H1 (cell line): ENCODE measurements around the gene MFAP3. TPM values are rescaled to one million over a fixed set of nuclear protein-coding genes. Genes with fewer than 3 reads are reported as not detected.

Experiments used
- CTCF ChIA-PET: fragments of 300-600 bp; sonication (Branson Sonifier 250); formaldehyde crosslinking; loops from one replicate; lab custom pipeline; 2021; ENCODE audit not compliant: partially characterized antibody; lab: Charles Lee
- POLR2A ChIA-PET: fragments of 300-600 bp; sonication (Branson Sonifier 250); formaldehyde crosslinking; loops from one replicate; lab custom pipeline; 2021; ENCODE audit warnings: inconsistent platforms; ENCODE audit not compliant: partially characterized antibody; lab: Charles Lee
- DNase-seq, 2 experiments: peaks; one replicate each; pipeline versions ENCODE4 v3.0.0 to v3.0.0-alpha.2; 2010 to 2022; ENCODE audit warnings: low spot score in 2 of 2, low read depth in 1 of 2, mixed read lengths in 1 of 2
- FAIRE-seq: peaks from 2 replicates; lab custom pipeline; 2011; peaks lifted over from hg19 to GRCh38; lab: Jason Lieb, UNC
- H2AFZ ChIP-seq: 2 replicates; pipeline ENCODE4 v1.8.1; 2012; ENCODE audit warnings: low read length, inconsistent platforms
- H2AK5ac ChIP-seq: 2 replicates; pipeline ENCODE4 v1.6.1; 2013; ENCODE audit warnings: low read depth, low read length
- H2BK120ac ChIP-seq: replicated peaks from 2 replicates; pipeline ENCODE3; 2013; ENCODE audit warnings: low read depth, low read length, inconsistent platforms
- H2BK12ac ChIP-seq: 2 replicates; pipeline ENCODE4 v1.6.1; 2013; ENCODE audit warnings: low read depth, low read length
- H2BK15ac ChIP-seq: 2 replicates; pipeline ENCODE4 v1.6.1; 2013; ENCODE audit warnings: low read length
- H2BK20ac ChIP-seq: 2 replicates; pipeline ENCODE4 v1.6.1; 2013; ENCODE audit warnings: low read length
- H2BK5ac ChIP-seq: 2 replicates; pipeline ENCODE4 v1.6.1; 2013; ENCODE audit warnings: low read depth, low read length
- H3K14ac ChIP-seq: 2 replicates; pipeline ENCODE4 v1.6.1; 2013; ENCODE audit warnings: inconsistent platforms; ENCODE audit not compliant: insufficient read length
- H3K18ac ChIP-seq: 2 replicates; pipeline ENCODE4 v1.6.1; 2013; ENCODE audit warnings: low read length; ENCODE audit errors: extremely low read depth
- H3K23ac ChIP-seq: 2 replicates; pipeline ENCODE4 v1.6.1; 2013; ENCODE audit warnings: inconsistent platforms; ENCODE audit not compliant: insufficient read length
- H3K23me2 ChIP-seq: 2 replicates; pipeline ENCODE4 v1.6.1; 2013; ENCODE audit warnings: low read depth, low read length
- H3K27ac ChIP-seq: 2 replicates; pipeline ENCODE4 v1.6.1; 2011; ENCODE audit warnings: low read depth, low read length, inconsistent platforms
- H3K27me3 ChIP-seq, 4 experiments: replicated peaks in 1 of 4; 1 replicate in 1 of 4; 2 replicates in 3 of 4; pipeline versions ENCODE4 v1.6.1 to v1.8.1; 2011 to 2013; ENCODE audit warnings: low read length in 3 of 4, mild to moderate bottlenecking in 3 of 4, inconsistent platforms in 2 of 4, mixed read lengths in 2 of 4, moderate library complexity in 1 of 4; ENCODE audit not compliant: control insufficient read depth in 3 of 4, insufficient read depth in 3 of 4; ENCODE audit errors: extremely low read depth in 1 of 4
- H3K36me3 ChIP-seq, 4 experiments: 2 replicates each; pipeline versions ENCODE4 v1.6.1 to v1.8.1; 2011 to 2013; ENCODE audit warnings: mild to moderate bottlenecking in 4 of 4, low read length in 3 of 4, moderate library complexity in 2 of 4, control low read depth in 1 of 4, inconsistent platforms in 1 of 4; ENCODE audit not compliant: insufficient read depth in 4 of 4, control insufficient read depth in 2 of 4
- H3K4ac ChIP-seq: replicated peaks from 2 replicates; pipeline ENCODE3; 2013; ENCODE audit warnings: low read length, low read depth, mixed read lengths, inconsistent platforms; ENCODE audit not compliant: insufficient read length
- H3K4me1 ChIP-seq, 4 experiments: replicated peaks in 1 of 4; 1 replicate in 1 of 4; 2 replicates in 3 of 4; pipeline versions ENCODE4 v1.6.1 to v1.8.1; 2011 to 2013; ENCODE audit warnings: low read length in 3 of 4, inconsistent platforms in 2 of 4, mixed read lengths in 1 of 4; ENCODE audit not compliant: insufficient read depth in 4 of 4, control insufficient read depth in 3 of 4
- H3K4me2 ChIP-seq, 2 experiments: 2 replicates each; pipeline versions ENCODE4 v1.6.1 to v1.8.1; 2011 to 2013; ENCODE audit warnings: low read depth in 2 of 2, low read length in 2 of 2, control low read depth in 1 of 2, inconsistent platforms in 1 of 2, mild to moderate bottlenecking in 1 of 2; ENCODE audit not compliant: insufficient read depth in 1 of 2
- H3K4me3 ChIP-seq, 4 experiments: fragments of 200-600, 300-600 bp in 1 of 4; sonication (generic), shearing (Covaris generic), sonication (Bioruptor Twin) in 1 of 4; 2 replicates each; pipeline versions ENCODE4 v1.5.1 to v1.8.1; 2011 to 2016; ENCODE audit warnings: low read length in 4 of 4, low read depth in 3 of 4, control low read depth in 2 of 4, inconsistent platforms in 2 of 4, mild to moderate bottlenecking in 2 of 4, mixed read lengths in 1 of 4, moderate library complexity in 1 of 4; ENCODE audit not compliant: insufficient read depth in 2 of 4; ENCODE audit errors: extremely low read depth in 1 of 4
- H3K56ac ChIP-seq: replicated peaks from 2 replicates; pipeline ENCODE3; 2013; ENCODE audit warnings: low read depth, mild to moderate bottlenecking, mixed read lengths, low read length, inconsistent platforms; ENCODE audit not compliant: insufficient read length
- H3K79me1 ChIP-seq: 2 replicates; pipeline ENCODE4 v1.6.1; 2013; ENCODE audit warnings: low read depth, low read length, control low read depth
- H3K79me2 ChIP-seq, 2 experiments: 2 replicates each; pipeline versions ENCODE4 v1.6.1 to v1.8.1; 2012 to 2013; ENCODE audit warnings: low read length in 2 of 2, mild to moderate bottlenecking in 2 of 2, inconsistent platforms in 1 of 2; ENCODE audit not compliant: insufficient read depth in 2 of 2, control insufficient read depth in 1 of 2
- H3K9ac ChIP-seq, 4 experiments: replicated peaks in 1 of 4; 1 replicate in 1 of 4; 2 replicates in 3 of 4; pipeline versions ENCODE4 v1.6.1 to v1.8.1; 2011 to 2013; ENCODE audit warnings: low read depth in 3 of 4, low read length in 3 of 4, control low read depth in 2 of 4, mild to moderate bottlenecking in 2 of 4, moderate library complexity in 2 of 4, inconsistent platforms in 1 of 4; ENCODE audit errors: extremely low read depth in 1 of 4
- H3K9me3 ChIP-seq, 2 experiments: 2 replicates each; pipeline versions ENCODE4 v1.6.1 to v1.8.1; 2012 to 2013; ENCODE audit warnings: mild to moderate bottlenecking in 2 of 2, moderate library complexity in 2 of 2, control low read depth in 1 of 2, inconsistent platforms in 1 of 2, low read depth in 1 of 2, low read length in 1 of 2, mixed read lengths in 1 of 2; ENCODE audit not compliant: insufficient read depth in 2 of 2
- H4K20me1 ChIP-seq, 2 experiments: replicated peaks in 1 of 2; 2 replicates each; pipeline versions ENCODE3 to v1.8.1; 2011 to 2013; ENCODE audit warnings: inconsistent platforms in 2 of 2, low read length in 2 of 2, mild to moderate bottlenecking in 1 of 2; ENCODE audit not compliant: insufficient read depth in 2 of 2, control insufficient read depth in 1 of 2
- H4K5ac ChIP-seq: 2 replicates; pipeline ENCODE4 v1.6.1; 2013; ENCODE audit warnings: low read length, low read depth, mixed read lengths, inconsistent platforms; ENCODE audit not compliant: insufficient read length
- H4K8ac ChIP-seq: 2 replicates; pipeline ENCODE4 v1.8.0; 2013; ENCODE audit warnings: mild to moderate bottlenecking, moderate library complexity, low read length, inconsistent platforms; ENCODE audit not compliant: insufficient read depth; ENCODE audit errors: extremely low read depth
- H4K91ac ChIP-seq: replicated peaks from 2 replicates; pipeline ENCODE3; 2013; ENCODE audit warnings: low read length, mixed read lengths, inconsistent platforms; ENCODE audit not compliant: insufficient read length
- KDM1A ChIP-seq: fragments of 200-600, 300-600 bp; sonication (generic); IDR thresholded peaks from 2 replicates; pipeline ENCODE4 v1.7.1; 2016; ENCODE audit warnings: mild to moderate bottlenecking, low read length, borderline replicate concordance
- WGBS, 2 experiments: shearing (Covaris generic) in 1 of 2; methylation state at CpG; one replicate each; pipeline versions ENCODE4 v1.1.6 to v1.1.7; 2013 to 2015; ENCODE audit warnings: low lambda C conversion rate in 2 of 2, mixed read lengths in 2 of 2, inconsistent platforms in 1 of 2, low coverage in 1 of 2, missing lambda C conversion rate in 1 of 2; ENCODE audit not compliant: insufficient replicate concordance in 2 of 2, insufficient coverage in 1 of 2, insufficient read length in 1 of 2; ENCODE audit errors: extremely low coverage in 1 of 2, missing lambda C conversion rate in 1 of 2; 5-methylcytosine and 5-hydroxymethylcytosine counted together
- polyA plus RNA-seq, 7 experiments: library from polyadenylated mRNA; depleted of rRNA in 3 of 7; stranded (reverse) in 5 of 7; unstranded in 2 of 7; fragments of >200 nt in 5 of 7; fragments of 200-250 nt in 2 of 7; gene quantifications; 1 replicate in 5 of 7; 2 replicates in 1 of 7; 4 replicates in 1 of 7; pipeline versions ENCODE4 v1.2.1 to v1.2.3, GENCODE V29; 2011 to 2013; ENCODE audit warnings: missing spikeins in 2 of 7, mixed read lengths in 2 of 7
- total RNA-seq: library from RNA; stranded (reverse); fragmentation: NEBNext Ultra II Directional; extraction: Animal tissue kit (Norgen Biotek cat#: 25700); gene quantifications from 2 replicates; pipeline ENCODE4 v1.2.1, GENCODE V29; 2021

MFAP3 gene
- total and polyA plus RNA-seq, 2 of the 8 experiments (the other 6 are each of a cell fraction or from before 2014, with no cell fraction given), result 13.7 to 27.0 TPM

GRCh38 chr5:154095904-154096303 is 57.1 kb downstream of the MFAP3 start:
- H3K23me2 ChIP-seq, result no peaks in the 10 kb centered on the region
- no peak overlapping the region for H3K4me2 ChIP-seq
- no peak overlapping the region for H2BK120ac ChIP-seq
- no peak overlapping the region for H2BK20ac ChIP-seq
- H3K4me3 ChIP-seq, result no peak overlapping the region
- no peaks in the 10 kb centered on the region for H3K36me3 ChIP-seq
- no peak overlapping the region for H2AK5ac ChIP-seq
- no peak overlapping the region for H3K56ac ChIP-seq
- H4K91ac ChIP-seq, result no peak overlapping the region
- H2AFZ ChIP-seq, result no peak overlapping the region
- no peak overlapping the region for H3K14ac ChIP-seq
- H4K5ac ChIP-seq, result no peak overlapping the region
- H3K79me2 ChIP-seq, result no peaks in the 10 kb centered on the region
- H2BK12ac ChIP-seq, result no peak overlapping the region
- H2BK5ac ChIP-seq, result no peak overlapping the region
- H3K23ac ChIP-seq, result no peak overlapping the region
- 79% methylated on average over 7 of the region's 7 CpGs; no CpG with 5 or more reads in 1 of the 2 experiments for WGBS, 2 experiments
- H3K4me1 ChIP-seq, result peaks cover 0 to 5% (median under 1%) of the 10 kb centered on the region in 4 experiments; a peak in 2 of 7 replicates
- H3K4ac ChIP-seq, result no peak overlapping the region
- H3K18ac ChIP-seq, result no peak overlapping the region
- no peak overlapping the region for H3K9ac ChIP-seq
- CTCF ChIA-PET, result interaction anchor here (1.0 to 2.9 kb wide), 4 partner anchors 13 to 309 kb away, joined by 3 to 7 read pairs (median 4); no protein-coding TSS in a partner anchor
- TF ChIP-seq KDM1A, result no peak
- H3K27ac ChIP-seq, result no peak overlapping the region
- H3K27me3 ChIP-seq, result no peaks in the 10 kb centered on the region
- FAIRE-seq (no peak), DNase-seq (no peak)
- H2BK15ac ChIP-seq, result no peak overlapping the region
- no peak overlapping the region for H4K8ac ChIP-seq
- no peaks in the 10 kb centered on the region for H3K79me1 ChIP-seq
- POLR2A ChIA-PET, result no interaction called here
- H4K20me1 ChIP-seq, result no peaks in the 10 kb centered on the region
- no peaks in the 10 kb centered on the region for H3K9me3 ChIP-seq
